ENCODE data around the gene KRT17. TPM values are rescaled to one million over a fixed set of nuclear protein-coding genes. Genes with fewer than 3 reads are reported as not detected.

Gene KRT17
- total RNA-seq (195 TPM), polyA plus RNA-seq (2,044 TPM)
- long read RNA-seq, donor 1, partial matches to known transcripts, result 0 of 2 reads
- long read RNA-seq, donor 1, other reads (novel, unspliced or antisense), result 0 of 2 reads
- long read RNA-seq, donor 2, result 0 reads
- long read RNA-seq, donor 3, transcript KRT17-209 (8 exons, 1,651 nt), result major isoform, 51 of 66 reads
- long read RNA-seq, donor 3, partial matches to known transcripts, result 13 of 66 reads
- long read RNA-seq, donor 3, other reads (novel, unspliced or antisense), result 0 of 66 reads
- long read RNA-seq, donor 4, transcript KRT17-209 (8 exons, 1,651 nt), result major isoform, 32 of 50 reads
- long read RNA-seq, donor 4, partial matches to known transcripts, result 17 of 50 reads
- long read RNA-seq, donor 4, other reads (novel, unspliced or antisense), result 0 of 50 reads
- long read RNA-seq, donor 5, transcript KRT17-209 (8 exons, 1,651 nt), result major isoform, 82 of 137 reads
- long read RNA-seq, donor 5, partial matches to known transcripts, result 47 of 137 reads
- long read RNA-seq, donor 5, other reads (novel, unspliced or antisense), result 5 of 137 reads
- long read RNA-seq, donor 6, transcript KRT17-209 (8 exons, 1,651 nt), result major isoform, 44 of 46 reads
- long read RNA-seq, donor 6, partial matches to known transcripts, result 0 of 46 reads
- long read RNA-seq, donor 6, other reads (novel, unspliced or antisense), result 0 of 46 reads
- long read RNA-seq, donor 7, transcript KRT17-209 (8 exons, 1,651 nt), result major isoform, 32 of 56 reads
- long read RNA-seq, donor 7, partial matches to known transcripts, result 20 of 56 reads
- long read RNA-seq, donor 7, other reads (novel, unspliced or antisense), result 0 of 56 reads
- long read RNA-seq, donor 8, transcript KRT17-209 (8 exons, 1,651 nt), result major isoform, 22 of 22 reads
- long read RNA-seq, donor 8, partial matches to known transcripts, result 0 of 22 reads
- long read RNA-seq, donor 8, other reads (novel, unspliced or antisense), result 0 of 22 reads
- long read RNA-seq, donor 9, transcript KRT17-209 (8 exons, 1,651 nt), result major isoform, 27 of 28 reads
- long read RNA-seq, donor 9, partial matches to known transcripts, result 0 of 28 reads
- long read RNA-seq, donor 9, other reads (novel, unspliced or antisense), result 0 of 28 reads
- long read RNA-seq, donor 10, transcript KRT17-209 (8 exons, 1,651 nt), result major isoform, 34 of 51 reads
- long read RNA-seq, donor 10, partial matches to known transcripts, result 10 of 51 reads
- long read RNA-seq, donor 10, other reads (novel, unspliced or antisense), result 5 of 51 reads

DNA sequence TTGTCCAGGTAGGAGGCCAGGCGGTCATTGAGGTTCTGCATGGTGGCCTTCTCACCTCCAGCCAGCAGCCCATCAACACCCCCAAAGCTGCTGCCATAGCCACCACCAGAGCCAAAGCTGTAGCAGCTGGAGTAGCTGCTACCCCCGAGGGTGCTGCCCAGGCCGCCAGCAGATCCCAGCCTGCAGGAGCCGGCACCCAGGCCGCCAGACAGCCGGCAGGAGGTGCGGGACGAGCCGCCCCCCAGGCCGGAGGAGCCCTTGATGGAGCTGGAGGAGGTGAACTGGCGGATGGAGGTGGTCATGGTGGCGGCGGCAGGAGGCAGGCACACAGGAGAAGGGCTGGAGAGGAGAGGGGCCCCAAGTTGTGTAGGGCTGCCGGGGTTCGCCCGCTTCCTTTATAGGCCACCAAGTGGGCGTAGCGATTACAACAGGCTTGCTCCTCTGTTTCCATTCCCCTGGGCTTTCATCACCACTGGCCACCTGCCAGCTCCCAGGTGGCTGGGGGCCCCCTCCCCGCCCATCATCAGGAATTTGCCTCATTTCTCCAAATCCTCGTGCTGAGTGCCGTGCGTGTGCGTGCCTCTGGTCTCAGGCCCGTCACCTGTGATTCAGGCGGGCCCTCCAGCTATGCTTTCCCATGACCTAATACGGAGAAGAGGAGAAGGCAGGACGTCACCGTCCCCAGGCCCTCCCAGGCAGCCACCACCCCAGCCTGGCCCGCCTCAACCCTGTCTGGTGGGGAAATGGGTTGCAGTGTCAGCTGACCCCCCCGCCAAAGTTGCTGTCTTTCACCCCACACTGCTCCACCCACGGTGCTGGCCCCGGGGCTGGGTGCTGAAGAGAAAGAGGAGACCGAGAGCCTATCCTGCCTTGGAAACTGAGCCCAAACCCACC, at the start of gene KRT17:
Gene KRT17, minus strand, starts transcription at position 368 of the 894 bp plus-strand sequence. Its CDS starts 66 bp downstream, at position 302.
- peak in 1 of 9 donors; percentile 13 for DNase-seq (ENCODE audit: low read depth in 6 of 9, low spot score in 9 of 9)
- peaks cover 0 to 7% of the 10 kb centered on the region in 2 donors for H3K4me1 ChIP-seq (ENCODE audit: control insufficient read depth in 2 of 2, insufficient read depth in 2 of 2, low read length in 2 of 2)

DNA sequence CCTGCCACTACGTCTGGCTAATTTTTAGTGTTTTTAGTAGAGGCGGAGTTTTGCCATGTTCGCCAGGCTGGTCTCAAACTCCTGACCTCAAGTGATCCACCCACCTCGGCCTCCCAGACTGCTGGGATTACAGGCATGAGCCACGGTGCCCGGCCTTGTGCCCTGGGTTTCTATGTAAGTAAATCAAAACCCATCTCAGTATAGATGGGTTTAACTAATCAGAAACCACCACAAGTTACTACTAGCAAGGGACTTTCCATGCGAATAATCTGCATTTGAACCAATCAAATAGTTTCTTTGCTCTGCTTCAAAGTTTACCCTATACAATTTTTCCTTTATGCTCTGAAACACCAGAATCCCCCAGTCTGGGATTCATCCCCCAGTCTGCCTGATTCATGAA, 47.8 kb upstream of the KRT17 start:
- H3K27me3 ChIP-seq (ENCODE audit: control insufficient read depth in 2 of 2, insufficient read depth in 1 of 2, low read length in 1 of 2), result peaks cover 0 to 6% of the 10 kb centered on the region in 2 donors
- no peaks in the 10 kb centered on the region for H3K9me3 ChIP-seq (ENCODE audit: control insufficient read depth in 2 of 2, insufficient read depth in 1 of 2, low read length in 1 of 2)
- H3K4me3 ChIP-seq (ENCODE audit: low read length in 2 of 2), result no peak overlapping the region
- H3K36me3 ChIP-seq (ENCODE audit: control insufficient read depth in 2 of 2, insufficient read depth in 2 of 2, low read length in 1 of 2), result no peaks in the 10 kb centered on the region
- DNase-seq (ENCODE audit: low read depth in 6 of 9, low spot score in 9 of 9), result no peak
- no peak overlapping the region for H3K27ac ChIP-seq (ENCODE audit: low read depth in 1 of 2, low read length in 1 of 2)
- WGBS, result 96% methylated on average over 7 of the region's 7 CpGs
- H3K4me1 ChIP-seq (ENCODE audit: control insufficient read depth in 2 of 2, insufficient read depth in 2 of 2, low read length in 2 of 2), result peaks cover 0 to 13% of the 10 kb centered on the region in 2 donors

More for the DNA sequence above, at the start of gene KRT17:
- H3K36me3 ChIP-seq (ENCODE audit: control insufficient read depth in 2 of 2, insufficient read depth in 2 of 2, low read length in 1 of 2), result no peaks in the 10 kb centered on the region
- H3K4me3 ChIP-seq (ENCODE audit: low read length in 2 of 2), result peak within 1 kb of the TSS in 1 of 2 donors; percentile 10
- no peaks in the 10 kb centered on the region for H3K9me3 ChIP-seq (ENCODE audit: control insufficient read depth in 2 of 2, insufficient read depth in 1 of 2, low read length in 1 of 2)
- peak within 1 kb of the TSS in 1 of 2 donors; percentile 74 for H3K27ac ChIP-seq (ENCODE audit: low read depth in 1 of 2, low read length in 1 of 2)
- no peaks in the 10 kb centered on the region for H3K27me3 ChIP-seq (ENCODE audit: control insufficient read depth in 2 of 2, insufficient read depth in 1 of 2, low read length in 1 of 2)
- WGBS, result 89% methylated on average over 33 of the region's 33 CpGs

DNA sequence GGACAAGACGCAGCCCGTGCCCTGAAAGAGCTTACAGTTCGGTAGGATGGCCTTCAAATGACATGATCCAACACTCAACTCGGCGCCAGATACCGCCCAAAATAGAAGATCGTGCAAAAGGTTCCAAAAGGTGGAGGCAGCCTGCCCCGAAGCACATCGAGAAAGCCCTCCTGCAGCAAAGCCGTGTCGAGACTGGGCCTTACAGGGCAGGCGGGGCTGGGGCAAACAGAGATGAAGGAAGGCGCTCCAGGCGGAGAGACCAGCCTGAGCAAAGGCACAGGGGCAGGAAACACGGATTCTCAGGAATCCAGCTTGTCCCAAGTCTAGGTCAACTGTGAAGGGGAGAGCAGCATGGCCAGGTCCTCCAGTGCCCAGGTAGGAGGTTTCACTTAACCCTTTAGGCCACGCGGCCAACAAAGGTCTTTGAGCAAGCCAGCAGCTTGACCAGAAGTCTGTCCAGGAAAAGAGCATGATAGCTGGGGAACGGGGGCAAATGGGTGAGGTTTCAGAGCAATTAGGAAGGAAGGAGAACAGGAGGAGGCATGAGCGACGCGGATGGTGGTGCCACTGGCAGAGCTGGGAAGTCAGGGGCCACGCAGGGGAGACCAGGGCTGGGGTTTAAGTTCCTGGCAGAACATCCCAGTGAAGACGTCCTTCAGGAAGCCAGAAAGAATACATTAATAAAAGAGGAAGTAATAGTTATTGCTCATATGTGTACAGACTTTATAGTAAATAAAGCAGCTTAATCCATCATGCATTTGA, 43.1 kb upstream of the KRT17 start:
- 51% methylated on average over 23 of the region's 23 CpGs for WGBS
- no peak for DNase-seq (ENCODE audit: low read depth in 6 of 9, low spot score in 9 of 9)
- Histone ChIP-seq H3K27me3 (ENCODE audit: control insufficient read depth in 2 of 2, insufficient read depth in 1 of 2, low read length in 1 of 2) (peaks cover 2 to 24% of the 10 kb centered on the region in 2 donors), H3K4me3 (ENCODE audit: low read length in 2 of 2) (no peak overlapping the region), H3K27ac (ENCODE audit: low read depth in 1 of 2, low read length in 1 of 2) (no peak overlapping the region), H3K9me3 (ENCODE audit: control insufficient read depth in 2 of 2, insufficient read depth in 1 of 2, low read length in 1 of 2) (no peaks in the 10 kb centered on the region), H3K36me3 (ENCODE audit: control insufficient read depth in 2 of 2, insufficient read depth in 2 of 2, low read length in 1 of 2) (no peaks in the 10 kb centered on the region), H3K4me1 (ENCODE audit: control insufficient read depth in 2 of 2, insufficient read depth in 2 of 2, low read length in 2 of 2) (peaks cover 0 to 30% of the 10 kb centered on the region in 2 donors)

DNA sequence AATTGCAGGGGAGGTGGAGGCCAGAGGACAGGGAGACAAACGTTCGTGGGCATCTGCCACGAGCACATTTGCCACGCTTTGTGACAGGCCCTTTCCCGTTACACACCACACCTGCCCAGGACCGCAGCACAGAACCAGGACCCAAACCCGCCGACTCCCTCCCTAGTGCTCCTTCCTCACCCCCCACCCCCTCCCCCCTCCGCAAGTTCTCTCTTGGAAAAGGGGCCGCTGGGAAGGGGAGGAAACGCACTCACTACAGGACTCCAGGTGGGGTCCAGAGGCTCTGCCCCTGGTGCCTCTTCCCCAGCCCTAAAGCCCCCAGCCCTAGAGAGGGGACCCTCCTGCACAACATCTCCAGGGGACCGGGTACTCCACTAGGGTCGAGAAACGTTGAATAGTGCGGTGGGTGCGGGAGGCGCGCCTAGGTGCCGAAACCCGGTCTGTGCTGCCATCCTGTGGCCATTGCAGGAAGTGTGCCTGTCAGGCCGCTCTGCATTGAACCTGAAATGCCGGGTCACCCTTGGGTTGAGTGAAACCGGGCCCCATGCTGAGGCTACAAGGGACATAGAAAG, 42.4 kb upstream of the KRT17 start:
- peak in 7 of 9 donors; percentile 65 to 90 (median 83) for DNase-seq (ENCODE audit: low read depth in 6 of 9, low spot score in 9 of 9)
- Histone ChIP-seq H3K36me3 (ENCODE audit: control insufficient read depth in 2 of 2, insufficient read depth in 2 of 2, low read length in 1 of 2) (no peaks in the 10 kb centered on the region), H3K9me3 (ENCODE audit: control insufficient read depth in 2 of 2, insufficient read depth in 1 of 2, low read length in 1 of 2) (no peaks in the 10 kb centered on the region), H3K4me1 (ENCODE audit: control insufficient read depth in 2 of 2, insufficient read depth in 2 of 2, low read length in 2 of 2) (peaks cover 0 to 30% of the 10 kb centered on the region in 2 donors), H3K27ac (ENCODE audit: low read depth in 1 of 2, low read length in 1 of 2) (peak overlapping the region; percentile 37 to 91), H3K4me3 (ENCODE audit: low read length in 2 of 2) (peak overlapping the region; percentile 50 to 54), H3K27me3 (ENCODE audit: control insufficient read depth in 2 of 2, insufficient read depth in 1 of 2, low read length in 1 of 2) (peaks cover 2 to 24% of the 10 kb centered on the region in 2 donors)
- 1% methylated on average over 23 of the region's 23 CpGs for WGBS

DNA sequence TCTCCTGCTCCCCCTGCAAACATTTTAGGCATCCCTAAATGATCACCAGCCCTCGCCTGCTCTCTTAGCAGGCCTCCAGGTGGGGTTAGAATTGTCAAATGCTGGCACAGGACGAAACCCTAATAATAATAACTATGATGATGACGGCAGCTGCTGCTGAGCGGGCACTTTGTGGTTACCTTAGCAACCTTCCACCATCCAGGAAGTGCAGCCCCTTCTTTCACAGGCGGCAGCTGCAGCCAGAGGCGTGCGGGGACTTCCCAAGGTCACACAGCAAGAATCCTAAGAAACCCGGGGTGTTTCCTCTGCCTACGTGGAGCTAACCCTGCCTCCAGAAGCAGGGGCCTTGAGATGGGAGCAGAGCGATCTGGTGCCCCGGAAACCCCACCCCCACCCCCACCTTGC, 41.9 kb upstream of the KRT17 start:
- H3K4me3 ChIP-seq (ENCODE audit: low read length in 2 of 2), result peak overlapping the region; percentile 50 to 54
- peak in 1 of 9 donors; percentile 52 for DNase-seq (ENCODE audit: low read depth in 6 of 9, low spot score in 9 of 9)
- H3K9me3 ChIP-seq (ENCODE audit: control insufficient read depth in 2 of 2, insufficient read depth in 1 of 2, low read length in 1 of 2), result no peaks in the 10 kb centered on the region
- WGBS, result under 1% methylated on average over 11 of the region's 11 CpGs
- H3K4me1 ChIP-seq (ENCODE audit: control insufficient read depth in 2 of 2, insufficient read depth in 2 of 2, low read length in 2 of 2), result peaks cover 0 to 30% of the 10 kb centered on the region in 2 donors
- H3K27me3 ChIP-seq (ENCODE audit: control insufficient read depth in 2 of 2, insufficient read depth in 1 of 2, low read length in 1 of 2), result peaks cover 2 to 24% of the 10 kb centered on the region in 2 donors
- peak overlapping the region; percentile 37 to 91 for H3K27ac ChIP-seq (ENCODE audit: low read depth in 1 of 2, low read length in 1 of 2)
- no peaks in the 10 kb centered on the region for H3K36me3 ChIP-seq (ENCODE audit: control insufficient read depth in 2 of 2, insufficient read depth in 2 of 2, low read length in 1 of 2)

DNA sequence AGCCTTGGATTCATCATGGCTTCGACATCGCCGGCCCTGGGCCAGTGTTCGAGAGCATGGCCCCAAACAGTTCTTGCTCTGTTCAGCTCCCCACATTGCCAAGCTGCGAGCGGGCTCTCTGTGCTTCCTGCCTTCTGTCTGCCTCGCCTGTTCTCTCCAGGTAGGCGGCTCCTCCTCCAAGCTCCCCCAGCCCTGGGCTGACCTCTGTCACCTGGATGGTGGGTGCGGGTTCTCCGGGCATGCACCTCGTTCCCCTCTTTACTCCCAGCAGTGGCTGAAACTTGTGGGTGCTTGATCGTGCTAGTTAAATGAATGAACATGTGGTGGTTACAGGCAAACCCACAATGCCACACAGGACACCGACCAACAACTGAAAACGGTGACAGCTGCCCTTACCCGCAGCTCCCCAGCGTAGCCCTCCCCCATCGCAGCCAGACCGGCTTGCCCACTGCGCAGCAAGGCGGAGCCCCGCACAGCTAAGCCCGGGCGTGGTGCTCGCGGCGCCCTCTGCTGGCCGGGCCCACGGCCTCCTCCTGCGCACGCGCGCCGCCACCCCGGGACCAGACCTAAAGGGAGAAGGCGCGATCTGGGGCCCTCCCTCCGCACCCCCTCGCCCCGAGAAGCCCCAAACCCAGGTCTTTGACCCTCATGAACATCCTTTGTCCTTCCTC, 41.3 kb upstream of the KRT17 start:
- H3K27me3 ChIP-seq (ENCODE audit: control insufficient read depth in 2 of 2, insufficient read depth in 1 of 2, low read length in 1 of 2), result peaks cover 2 to 24% of the 10 kb centered on the region in 2 donors
- H3K9me3 ChIP-seq (ENCODE audit: control insufficient read depth in 2 of 2, insufficient read depth in 1 of 2, low read length in 1 of 2), result no peaks in the 10 kb centered on the region
- DNase-seq (ENCODE audit: low read depth in 6 of 9, low spot score in 9 of 9), result peak in 8 of 9 donors; percentile 71 to 91 (median 85)
- no peaks in the 10 kb centered on the region for H3K36me3 ChIP-seq (ENCODE audit: control insufficient read depth in 2 of 2, insufficient read depth in 2 of 2, low read length in 1 of 2)
- H3K4me1 ChIP-seq (ENCODE audit: control insufficient read depth in 2 of 2, insufficient read depth in 2 of 2, low read length in 2 of 2), result peaks cover 0 to 32% of the 10 kb centered on the region in 2 donors
- WGBS, result 2% methylated on average over 39 of the region's 39 CpGs
- peak overlapping the region; percentile 37 to 91 for H3K27ac ChIP-seq (ENCODE audit: low read depth in 1 of 2, low read length in 1 of 2)
- peak overlapping the region; percentile 50 to 54 for H3K4me3 ChIP-seq (ENCODE audit: low read length in 2 of 2)
